Thyroid gland (tissue), 4 donors: ENCODE results near the gene SIRPB2.

Source experiments
- POLR2A ChIP-seq, 2 donors: fragments of 450-650 bp; IDR thresholded peaks; one replicate each; pipeline ENCODE4 v1.6.1; 2017; ENCODE audit warnings: antibody characterized with exemption in 2 of 2, mild to moderate bottlenecking in 2 of 2, moderate library complexity in 1 of 2
- TF ChIP-seq, protein P1 (sequence below), 6 experiments: fragments of 200-600 bp in 3 of 6; fragments of 450-650 bp in 3 of 6; sonication (generic) in 3 of 6; IDR thresholded peaks; one replicate each; pipeline ENCODE4 v1.5.1; 2016 to 2019; ENCODE audit warnings: antibody characterized with exemption in 6 of 6, mild to moderate bottlenecking in 2 of 6, inconsistent platforms in 1 of 6, moderate library complexity in 1 of 6

DNA sequence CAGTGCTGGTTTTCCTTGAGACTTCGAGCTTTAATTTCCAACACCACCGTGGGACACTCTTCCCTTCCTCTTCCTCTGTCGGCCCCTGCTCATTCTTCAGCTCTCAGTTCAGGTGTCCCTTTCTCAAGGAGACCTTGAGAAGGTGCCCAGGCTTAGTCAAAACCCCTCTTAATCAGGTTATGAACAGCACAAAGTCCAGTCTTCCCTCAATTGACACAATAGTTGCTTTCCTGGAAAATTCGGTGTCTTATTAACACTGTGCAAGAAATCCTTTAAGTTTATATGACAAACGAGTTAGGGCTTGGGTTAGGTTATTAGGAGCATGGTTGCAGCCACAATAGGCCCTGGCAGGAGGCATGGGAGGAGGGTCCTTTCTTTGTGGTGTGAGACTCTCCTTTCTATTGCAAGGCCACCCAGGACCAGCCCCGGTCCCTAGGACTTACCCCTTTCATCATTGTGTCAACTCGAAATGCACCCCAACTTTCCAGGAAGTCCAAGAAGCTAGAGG is 23.0 kb downstream of the SIRPB2 start:
- TF ChIP-seq, protein P1, sequence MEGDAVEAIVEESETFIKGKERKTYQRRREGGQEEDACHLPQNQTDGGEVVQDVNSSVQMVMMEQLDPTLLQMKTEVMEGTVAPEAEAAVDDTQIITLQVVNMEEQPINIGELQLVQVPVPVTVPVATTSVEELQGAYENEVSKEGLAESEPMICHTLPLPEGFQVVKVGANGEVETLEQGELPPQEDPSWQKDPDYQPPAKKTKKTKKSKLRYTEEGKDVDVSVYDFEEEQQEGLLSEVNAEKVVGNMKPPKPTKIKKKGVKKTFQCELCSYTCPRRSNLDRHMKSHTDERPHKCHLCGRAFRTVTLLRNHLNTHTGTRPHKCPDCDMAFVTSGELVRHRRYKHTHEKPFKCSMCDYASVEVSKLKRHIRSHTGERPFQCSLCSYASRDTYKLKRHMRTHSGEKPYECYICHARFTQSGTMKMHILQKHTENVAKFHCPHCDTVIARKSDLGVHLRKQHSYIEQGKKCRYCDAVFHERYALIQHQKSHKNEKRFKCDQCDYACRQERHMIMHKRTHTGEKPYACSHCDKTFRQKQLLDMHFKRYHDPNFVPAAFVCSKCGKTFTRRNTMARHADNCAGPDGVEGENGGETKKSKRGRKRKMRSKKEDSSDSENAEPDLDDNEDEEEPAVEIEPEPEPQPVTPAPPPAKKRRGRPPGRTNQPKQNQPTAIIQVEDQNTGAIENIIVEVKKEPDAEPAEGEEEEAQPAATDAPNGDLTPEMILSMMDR (IDR thresholded peaks at IDR 0.05) = no peak
- no peak for TF ChIP-seq POLR2A (IDR thresholded peaks at IDR 0.05)
